Stimulated activated CD4-positive, alpha-beta T cell treated with anti-CD3 and anti-CD28 coated beads, TNF-alpha, amount 100 ng/mL, for 24 hours (primary cell): ENCODE data around the gene FHL2.

Experiments used
- DNase-seq, 3 experiments: peaks; one replicate each; pipeline ENCODE4 v3.0.0-alpha.2; 2020; ENCODE audit warnings: low read depth in 3 of 3

The FHL2 gene

DNA sequence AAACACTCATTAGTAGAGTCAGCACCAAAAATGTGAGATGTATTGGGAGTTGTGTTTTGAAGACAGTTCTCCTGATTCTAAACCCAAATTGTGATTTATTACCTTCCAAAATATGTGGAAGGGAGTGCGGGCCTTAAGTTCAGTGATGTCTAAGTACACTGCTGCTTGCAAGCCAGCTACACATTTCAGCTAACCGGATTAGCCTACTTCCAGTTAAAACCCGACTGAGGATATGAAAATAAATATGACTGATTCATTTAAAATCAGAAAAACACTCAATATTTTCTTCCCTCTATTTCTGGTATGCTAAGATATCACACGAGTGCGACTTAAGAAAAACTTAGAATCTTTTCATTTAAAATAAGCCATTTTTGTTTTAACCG is 907 bp downstream of the FHL2 start:
- DNase-seq: no peak

GRCh38 chr2:105397025-105397722 is 1.7 kb downstream of the FHL2 start:
- DNase-seq: no peak

GRCh38 chr2:105396254-105397024 is 2.4 kb downstream of the FHL2 start:
- peak; percentile 22 to 56 (median 30) for DNase-seq

DNA sequence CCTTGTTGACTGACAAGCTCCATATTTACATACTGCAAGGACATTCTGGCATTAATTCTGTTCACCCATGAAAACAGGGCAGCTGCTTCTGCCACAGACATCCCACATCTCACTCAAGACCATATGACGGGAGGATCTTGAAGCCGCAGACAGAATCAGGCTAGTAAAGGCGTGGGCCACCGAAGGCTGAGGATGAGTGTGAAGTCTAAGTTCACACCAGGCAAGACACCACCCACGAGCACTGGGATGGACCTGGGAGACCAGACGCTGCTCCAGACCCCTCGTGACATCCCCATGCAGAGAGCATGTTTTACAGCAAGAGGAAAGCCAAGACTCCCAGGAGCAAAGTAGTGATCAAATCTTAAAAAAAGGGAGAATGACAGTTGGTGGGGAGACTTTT is 3.2 kb downstream of the FHL2 start:
- DNase-seq: no peak

GRCh38 chr2:105394951-105395611 is 3.8 kb downstream of the FHL2 start:
- DNase-seq: no peak

DNA sequence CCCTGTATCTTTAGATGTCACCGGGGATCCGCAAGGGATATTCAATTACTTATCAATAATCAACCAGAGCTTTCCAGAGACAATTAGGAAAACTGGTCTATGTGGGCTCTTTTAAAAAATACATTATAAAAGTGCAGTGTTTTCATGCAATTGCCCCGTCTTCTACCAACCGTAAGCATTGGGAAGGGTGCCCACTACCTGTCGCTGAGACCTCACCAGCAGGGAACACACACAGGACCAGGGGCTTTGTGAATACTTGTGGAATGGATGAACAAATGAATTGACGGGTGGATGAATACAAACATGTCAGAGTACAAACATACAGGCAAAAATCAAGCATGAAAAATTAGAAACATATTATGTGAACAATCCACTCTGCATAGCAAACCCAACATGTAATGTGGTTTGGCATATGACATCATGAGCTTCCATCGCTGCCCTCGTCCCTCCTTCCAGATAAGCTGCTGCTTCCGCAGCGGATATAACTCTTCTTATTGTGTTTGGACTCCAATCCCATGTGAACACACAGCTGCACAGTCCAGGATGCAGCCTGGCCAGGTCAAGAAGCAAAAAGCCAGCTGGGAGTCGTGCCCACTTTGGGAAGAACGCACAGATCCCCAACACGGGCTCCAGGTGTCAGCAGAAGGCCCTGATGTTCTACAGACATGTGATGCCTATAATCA is 5.3 kb downstream of the FHL2 start:
- DNase-seq: no peak

DNA sequence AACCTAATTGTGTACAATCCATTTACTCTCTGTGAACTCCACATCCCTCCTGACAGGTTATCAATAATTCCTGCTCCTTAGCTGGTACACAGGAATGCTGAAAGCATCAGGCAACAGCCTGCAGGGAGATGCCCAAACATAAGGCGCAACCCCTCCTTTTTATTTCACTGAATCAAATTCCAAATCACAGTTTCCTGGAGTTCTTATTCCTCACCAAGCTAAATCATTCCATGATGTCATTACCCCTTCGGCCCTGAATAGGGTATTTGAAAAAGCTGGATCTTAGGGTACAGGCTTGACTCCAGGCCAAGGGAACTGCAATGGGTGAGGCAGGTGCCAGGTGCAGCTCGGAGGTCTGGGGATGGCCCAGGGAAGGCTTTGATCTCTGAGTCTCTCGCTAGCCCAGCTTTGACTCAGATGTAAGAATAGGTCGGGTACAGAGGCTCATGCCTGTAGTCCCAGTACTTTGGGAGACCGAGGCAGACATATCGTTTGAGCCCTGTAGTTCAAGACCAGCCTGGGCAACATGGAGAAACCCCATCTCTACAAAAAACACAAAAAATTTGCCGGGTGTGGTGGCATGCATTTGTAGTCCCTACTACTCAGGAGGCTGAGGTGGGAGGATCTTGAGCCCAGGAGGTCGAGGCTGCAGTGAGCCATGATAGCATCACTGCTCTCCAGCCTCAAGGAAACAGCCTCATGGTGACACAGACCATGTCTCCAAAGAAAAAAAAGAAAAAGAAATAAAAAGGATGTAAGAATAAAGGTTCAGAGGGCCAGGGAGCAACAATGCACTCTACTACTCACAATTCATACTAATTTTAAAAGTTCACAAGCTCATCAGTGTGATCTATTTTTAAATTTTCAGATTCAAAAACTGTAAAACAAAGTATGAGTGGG is 6.8 kb downstream of the FHL2 start:
- no peak for DNase-seq

DNA sequence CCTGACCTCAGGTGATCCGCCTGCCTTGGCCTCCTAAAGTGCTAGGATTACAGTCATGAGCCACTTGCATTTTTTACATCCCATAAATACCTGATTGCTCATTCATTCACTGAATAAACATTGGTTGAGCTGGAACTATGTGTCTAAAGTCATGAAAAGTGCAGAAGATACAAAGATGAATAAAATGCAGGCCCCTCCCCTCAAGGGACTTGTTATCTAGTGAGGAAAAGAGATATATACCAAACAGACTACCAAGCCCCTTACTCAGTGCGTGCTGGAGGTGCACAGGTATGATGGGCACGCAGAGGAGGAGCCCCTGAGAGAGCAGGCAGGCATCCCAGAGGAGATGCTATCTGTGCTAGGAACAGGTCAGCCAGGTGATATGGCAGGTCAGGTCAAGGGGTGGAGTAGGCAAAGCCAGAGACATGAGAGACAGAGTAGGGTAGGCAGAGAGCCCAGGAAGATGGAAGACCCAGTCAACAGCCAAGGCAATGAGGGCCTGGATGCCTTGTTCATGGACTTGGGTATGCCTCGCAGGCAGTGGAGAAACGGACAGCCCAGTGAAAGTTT is 7.7 kb downstream of the FHL2 start:
- DNase-seq: no peak

DNA sequence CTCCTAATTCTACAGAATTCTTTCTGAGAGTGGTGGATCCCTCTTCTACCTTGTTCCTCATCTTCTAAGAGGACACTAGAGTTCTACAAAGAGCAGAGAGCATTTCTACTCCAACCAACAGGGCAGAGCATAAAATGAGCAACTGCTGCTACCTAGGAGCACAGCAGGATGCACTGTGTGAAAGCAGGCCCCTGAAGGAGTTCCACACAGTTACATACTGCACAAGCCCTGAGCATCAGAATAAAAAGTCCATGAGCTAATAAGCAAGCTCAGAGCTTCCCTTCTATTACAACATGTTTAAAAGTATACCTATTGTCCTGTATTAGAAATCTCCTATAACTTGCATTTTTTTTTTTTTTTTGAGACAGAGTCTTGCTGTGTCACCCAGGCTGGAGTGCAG is 8.4 kb downstream of the FHL2 start:
- no peak for DNase-seq

- no peak for DNase-seq
These were observed 9.9 kb downstream of the FHL2 start for GRCh38 chr2:105388971-105389381.

DNA sequence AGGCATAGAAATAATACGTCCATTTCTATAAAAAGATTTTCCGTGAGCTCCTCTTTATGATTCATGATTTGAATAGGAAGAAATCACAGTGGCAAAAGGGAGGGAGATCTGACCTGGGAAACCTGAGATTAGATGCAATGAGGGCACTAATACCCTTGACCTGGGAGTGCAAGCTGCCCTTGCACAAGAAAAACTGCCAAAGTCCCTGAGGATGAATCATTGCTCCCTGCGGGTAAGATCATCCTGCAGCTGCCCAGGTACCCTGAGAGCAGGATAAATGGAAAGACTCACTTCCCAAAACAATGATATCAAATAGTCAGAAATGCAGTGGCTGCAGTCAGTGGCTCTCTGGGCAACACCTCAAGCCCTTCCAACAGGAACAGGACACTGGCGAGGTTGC is 11.6 kb downstream of the FHL2 start:
- DNase-seq: no peak

DNA sequence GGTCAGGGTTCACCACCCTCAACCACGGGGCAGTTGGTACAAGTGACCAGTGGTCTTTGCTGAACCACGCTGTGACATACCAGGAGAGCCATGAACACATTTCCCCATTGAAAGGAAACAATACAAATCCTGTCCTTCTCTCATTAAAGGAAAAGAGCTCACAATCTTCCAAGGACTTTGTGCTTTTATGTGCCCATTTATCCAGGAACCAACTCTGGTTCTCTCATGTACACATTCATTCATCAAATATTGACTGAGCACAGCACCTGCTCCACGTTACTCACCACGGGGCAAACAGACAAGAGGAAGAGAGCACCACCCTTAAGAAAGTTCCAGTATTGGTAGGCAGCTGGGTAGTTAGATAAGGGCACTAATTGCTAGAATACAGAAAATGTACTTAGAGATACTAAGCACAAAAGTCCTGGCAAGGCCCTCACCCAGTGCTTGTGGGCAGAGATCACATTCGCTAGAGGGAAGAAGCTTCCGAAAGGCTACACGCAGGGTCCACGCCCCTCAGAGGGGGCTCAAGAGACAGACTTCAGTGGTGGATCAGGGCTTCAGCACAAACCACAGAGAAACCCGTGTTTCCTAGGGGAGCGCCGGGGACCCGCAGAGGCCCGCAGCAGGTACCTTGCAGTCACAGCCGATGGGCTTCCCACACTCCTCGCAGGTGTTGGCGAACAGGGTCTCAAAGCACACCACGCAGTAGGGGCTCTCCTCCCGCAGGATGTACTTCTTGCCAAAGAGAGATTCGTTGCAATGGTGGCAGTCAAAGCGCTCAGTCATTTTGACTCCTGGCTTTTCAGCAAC is 12.9 kb downstream of the FHL2 start:
- DNase-seq: no peak

- DNase-seq: no peak
These were observed 14.0 kb downstream of the FHL2 start for GRCh38 chr2:105384861-105385260.

DNA sequence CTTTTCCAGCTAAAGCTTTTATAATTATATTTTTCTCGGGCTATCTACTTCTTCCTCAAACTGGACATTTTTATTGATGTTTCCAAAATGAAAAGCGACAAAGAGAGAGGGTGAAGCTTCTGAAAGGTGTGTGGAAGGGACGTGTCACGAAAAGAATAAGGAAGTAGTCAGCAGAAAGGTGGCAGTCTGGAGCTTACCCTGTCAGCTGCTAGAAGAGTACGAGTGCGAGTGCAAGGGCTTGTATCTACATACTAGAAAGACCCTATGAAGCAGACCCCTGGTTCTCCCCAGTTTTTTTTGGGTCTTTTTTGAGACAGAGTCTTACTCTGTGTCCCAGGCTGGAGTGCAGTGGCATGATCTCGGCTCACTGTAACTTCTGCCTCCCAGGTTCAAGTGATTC is 14.6 kb downstream of the FHL2 start:
- no peak for DNase-seq

- DNase-seq: no peak
These were observed 15.3 kb downstream of the FHL2 start for GRCh38 chr2:105383432-105384166.

GRCh38 chr2:105382177-105382576 is 16.7 kb downstream of the FHL2 start:
- no peak for DNase-seq

GRCh38 chr2:105381101-105381668 is 17.7 kb downstream of the FHL2 start:
- DNase-seq: no peak

- no peak for DNase-seq
These were observed 18.3 kb downstream of the FHL2 start for GRCh38 chr2:105380432-105381100.
